Keratinocyte (primary cell): ENCODE data around the gene LAMA3. TPM values are rescaled to one million over a fixed set of nuclear protein-coding genes. Genes with fewer than 3 reads are reported as not detected.

Experiments used
- DNase-seq: peaks from one replicate; pipeline ENCODE4 v3.0.0-alpha.2; 2011; ENCODE audit warnings: low read depth, missing footprints, low spot score
- FAIRE-seq: peaks from 2 replicates; lab custom pipeline; 2011; peaks lifted over from hg19 to GRCh38; lab: Jason Lieb, UNC
- H2AFZ ChIP-seq: 2 replicates; pipeline ENCODE4 v1.6.0; 2012; ENCODE audit warnings: low read length, control low read depth, inconsistent platforms; ENCODE audit not compliant: control insufficient read depth
- H3K27ac ChIP-seq: 2 replicates; pipeline ENCODE4 v1.5.1; 2011; ENCODE audit warnings: low read length; ENCODE audit not compliant: control insufficient read depth, insufficient read depth
- H3K27me3 ChIP-seq: 3 replicates; pipeline ENCODE4 v1.6.0; 2011; ENCODE audit warnings: low read length; ENCODE audit not compliant: control insufficient read depth, insufficient read depth; ENCODE audit errors: extremely low read depth
- H3K36me3 ChIP-seq, 2 experiments: 2 replicates in 1 of 2; 3 replicates in 1 of 2; pipeline ENCODE4 v1.5.1; 2011; ENCODE audit warnings: low read length in 2 of 2, mild to moderate bottlenecking in 1 of 2; ENCODE audit not compliant: control insufficient read depth in 2 of 2, insufficient read depth in 2 of 2; ENCODE audit errors: extremely low read depth in 1 of 2
- H3K4me1 ChIP-seq: 3 replicates; pipeline ENCODE4 v1.5.1; 2011; ENCODE audit warnings: low read length; ENCODE audit not compliant: control insufficient read depth, insufficient read depth; ENCODE audit errors: extremely low read depth
- H3K4me2 ChIP-seq: 3 replicates; pipeline ENCODE4 v1.6.0; 2011; ENCODE audit warnings: low read depth, low read length; ENCODE audit not compliant: control insufficient read depth, insufficient read depth; ENCODE audit errors: extremely low read depth
- H3K4me3 ChIP-seq, 3 experiments: fragments of 200-600 bp in 1 of 3; sonication (generic) in 1 of 3; 2 replicates in 2 of 3; 3 replicates in 1 of 3; pipeline ENCODE4 v1.5.1; 2011 to 2016; ENCODE audit warnings: low read length in 3 of 3, mild to moderate bottlenecking in 3 of 3, control low read depth in 2 of 3, inconsistent platforms in 1 of 3, low read depth in 1 of 3, mixed read lengths in 1 of 3, mixed run types in 1 of 3, moderate library complexity in 1 of 3; ENCODE audit not compliant: control insufficient read depth in 2 of 3, insufficient read depth in 2 of 3; ENCODE audit errors: extremely low read depth in 1 of 3
- H3K79me2 ChIP-seq: 2 replicates; pipeline ENCODE4 v1.6.0; 2012; ENCODE audit warnings: low read length; ENCODE audit not compliant: control insufficient read depth, insufficient read depth
- H3K9ac ChIP-seq: 3 replicates; pipeline ENCODE4 v1.6.0; 2011; ENCODE audit warnings: low read length; ENCODE audit not compliant: control insufficient read depth, insufficient read depth; ENCODE audit errors: extremely low read depth
- H3K9me1 ChIP-seq: 3 replicates; pipeline ENCODE4 v1.6.0; 2011; ENCODE audit warnings: low read length; ENCODE audit not compliant: control insufficient read depth, insufficient read depth; ENCODE audit errors: extremely low read depth
- H3K9me3 ChIP-seq: 2 replicates; pipeline ENCODE4 v1.5.1; 2012; ENCODE audit warnings: low read depth, low read length; ENCODE audit not compliant: control insufficient read depth
- H4K20me1 ChIP-seq: 3 replicates; pipeline ENCODE4 v1.6.0; 2011; ENCODE audit warnings: low read length; ENCODE audit not compliant: control insufficient read depth, insufficient read depth; ENCODE audit errors: extremely low read depth
- CTCF ChIP-seq, 3 experiments: IDR thresholded peaks in 1 of 3; conservative IDR thresholded peaks in 1 of 3; optimal IDR thresholded peaks in 1 of 3; 2 replicates in 2 of 3; 3 replicates in 1 of 3; pipeline versions ENCODE3 to v1.5.1; 2011; ENCODE audit warnings: low read length in 3 of 3, mild to moderate bottlenecking in 3 of 3, moderate library complexity in 2 of 3, control low read depth in 1 of 3, inconsistent platforms in 1 of 3; ENCODE audit not compliant: insufficient read depth in 2 of 3; ENCODE audit errors: extremely low read depth in 1 of 3
- EZH2 ChIP-seq: IDR thresholded peaks from one replicate; pipeline ENCODE4 v1.6.1; 2012; ENCODE audit warnings: inconsistent platforms, mild to moderate bottlenecking, low read length, moderate library complexity
- dilution Hi-C: fragments of 300-500 bp; cut with MboI; formaldehyde crosslinking; loops from one replicate; pipeline ENCODE4 v1.7.0; 2020; ENCODE audit warnings: low sequenced_read_pairs; ENCODE audit not compliant: extremely low pct_ligation_motif_present
- polyA plus RNA-seq, 5 experiments: library from polyadenylated mRNA; depleted of rRNA in 3 of 5; stranded (reverse) in 3 of 5; stranded (forward) in 1 of 5; unstranded in 1 of 5; fragments of >200 nt; gene quantifications; 1 replicate in 1 of 5; 2 replicates in 3 of 5; 3 replicates in 1 of 5; pipeline versions ENCODE4 v1.2.1 to v1.2.3, GENCODE V29; 2011 to 2012; ENCODE audit warnings: missing spikeins in 2 of 5, low read depth in 1 of 5, low replicate concordance in 1 of 5

Gene LAMA3
- polyA plus RNA-seq, 1 donor (not counting 4 experiments of a cell fraction or from before 2014, with no cell fraction given) = 1,944 TPM

DNA sequence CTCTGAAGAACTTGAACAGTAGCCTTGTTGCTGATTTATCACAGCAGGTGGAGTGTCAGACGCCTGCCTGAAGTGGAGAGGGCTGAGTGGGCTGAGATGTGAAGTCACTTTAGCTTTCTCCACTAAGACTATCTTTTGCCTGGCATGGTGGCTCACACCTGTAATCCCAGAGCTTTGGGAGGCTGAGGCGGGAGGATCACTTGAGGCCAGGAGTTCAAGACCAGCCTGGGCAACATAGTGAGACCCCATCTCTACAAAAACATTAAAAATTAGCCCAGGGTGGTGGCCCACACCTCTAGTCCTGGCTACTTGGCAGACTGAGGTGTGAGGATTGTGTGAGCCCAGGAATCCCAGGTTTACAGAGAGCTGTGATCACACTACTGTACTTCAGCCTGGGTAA is 264.7 kb downstream of the LAMA3 start:
- H3K79me2 ChIP-seq = no peaks in the 10 kb centered on the region
- H2AFZ ChIP-seq = no peak overlapping the region
- no peak overlapping the region for H3K4me3 ChIP-seq
- H3K9me1 ChIP-seq = no peaks in the 10 kb centered on the region
- no peak overlapping the region for H3K27ac ChIP-seq
- no peaks in the 10 kb centered on the region for H3K27me3 ChIP-seq
- no peaks in the 10 kb centered on the region for H3K4me1 ChIP-seq
- TF ChIP-seq CTCF (optimal IDR thresholded peaks at IDR 0.05 in 1 of 3, IDR thresholded peaks at IDR 0.05 in 1 of 3, conservative IDR thresholded peaks at IDR 0.05 in 1 of 3; ENCODE audit: extremely low read depth in 1 of 3, insufficient read depth in 2 of 3, low read length in 3 of 3) = no peak
- no peak for TF ChIP-seq EZH2
- dilution Hi-C loops = no loop called here
- H3K9ac ChIP-seq = no peak overlapping the region
- no peaks in the 10 kb centered on the region for H3K9me3 ChIP-seq
- no peak for FAIRE-seq
- no peak overlapping the region for H3K4me2 ChIP-seq
- H4K20me1 ChIP-seq = peaks cover 28% of the 10 kb centered on the region
- H3K36me3 ChIP-seq = peaks cover 40 to 57% of the 10 kb centered on the region in 2 experiments
- DNase-seq = no peak

- DNase-seq = no peak
These were observed 267.2 kb downstream of the LAMA3 start for GRCh38 chr18:23956483-23956882.

More at GRCh38 chr18:23956483-23956882, 267.2 kb downstream of the LAMA3 start:
- Histone ChIP-seq H3K9me1 (no peaks in the 10 kb centered on the region), H3K4me1 (no peaks in the 10 kb centered on the region), H2AFZ (no peak overlapping the region), H3K9me3 (no peaks in the 10 kb centered on the region), H3K4me3 (no peak overlapping the region), H3K79me2 (no peaks in the 10 kb centered on the region), H4K20me1 (peaks cover 22% of the 10 kb centered on the region), H3K27me3 (no peaks in the 10 kb centered on the region), H3K27ac (no peak overlapping the region), H3K9ac (no peak overlapping the region), H3K4me2 (no peak overlapping the region), H3K36me3 (peaks cover 19 to 32% of the 10 kb centered on the region in 2 experiments)
- dilution Hi-C loops = no loop called here
- FAIRE-seq = peak; percentile 66
- TF ChIP-seq CTCF (optimal IDR thresholded peaks at IDR 0.05 in 1 of 3, IDR thresholded peaks at IDR 0.05 in 1 of 3, conservative IDR thresholded peaks at IDR 0.05 in 1 of 3; ENCODE audit: extremely low read depth in 1 of 3, insufficient read depth in 2 of 3, low read length in 3 of 3) (peak in 1 of 3 experiments; percentile 14), EZH2 (no peak)
